Prostate gland (tissue), 2 donors: ENCODE results near the gene ZCCHC7. TPM values are rescaled to one million over a fixed set of nuclear protein-coding genes. Genes with fewer than 3 reads are reported as not detected.
"Not testable (repeated sequence)": the region's sequence is repeated elsewhere in the genome, so short reads cannot be mapped to it uniquely, and the experiment has no call there.

Experiments used
- DNase-seq: peaks from one replicate; pipeline ENCODE4 v3.0.0-alpha.2; 2019; ENCODE audit warnings: low spot score
- H3K27ac ChIP-seq, 2 donors: fragments of 200-600 bp; sonication (generic); 2 replicates each; pipeline ENCODE4 v1.5.1; 2017 to 2019
- H3K27me3 ChIP-seq: fragments of 200-600 bp; sonication (generic); replicated peaks from 2 replicates; pipeline ENCODE4 v1.5.1; 2019; ENCODE audit not compliant: insufficient read depth
- H3K36me3 ChIP-seq, 2 donors: fragments of 200-600 bp; sonication (generic); 1 replicate in 1 of 2; 2 replicates in 1 of 2; pipeline versions ENCODE4 v1.5.1 to v1.8.1; 2017 to 2019
- H3K4me1 ChIP-seq: fragments of 200-600 bp; sonication (generic); replicated peaks from 2 replicates; pipeline ENCODE4 v1.5.1; 2019
- H3K4me3 ChIP-seq, 2 donors: fragments of 200-600 bp; sonication (generic); 2 replicates each; pipeline ENCODE4 v1.5.1; 2017 to 2019
- H3K9me3 ChIP-seq: fragments of 200-600 bp; sonication (generic); 2 replicates; pipeline ENCODE4 v1.5.1; 2017
- POLR2A ChIP-seq: fragments of 450-650 bp; IDR thresholded peaks from one replicate; pipeline ENCODE4 v1.6.1; 2016; ENCODE audit warnings: antibody characterized with exemption, mild to moderate bottlenecking
- POLR2AphosphoS5 ChIP-seq: sonication (generic); formaldehyde crosslinking; IDR thresholded peaks from one replicate; pipeline ENCODE4 v1.6.1; 2017; ENCODE audit warnings: antibody characterized with exemption
- WGBS: methylation state at CpG from one replicate; pipeline ENCODE4 v1.1.5; 2018; 5-methylcytosine and 5-hydroxymethylcytosine counted together
- intact Hi-C: fragments of 100-400 bp; cut with DNase I; formaldehyde crosslinking; loops from one replicate; pipeline ENCODE4 v1.14.2; 2022
- total RNA-seq, 2 donors: library from RNA; depleted of rRNA; stranded (reverse); fragments of >200 nt; gene quantifications; one replicate each; pipeline ENCODE4 v1.1.0, GENCODE V29; 2016
- TF ChIP-seq, protein P1 (sequence below), 4 experiments: fragments of 200-600 bp in 2 of 4; fragments of 450-650 bp in 2 of 4; sonication (generic) in 2 of 4; IDR thresholded peaks; 1 replicate in 3 of 4; 2 replicates in 1 of 4; pipeline ENCODE4 v1.5.1; 2016 to 2019; ENCODE audit warnings: antibody characterized with exemption in 4 of 4, mild to moderate bottlenecking in 2 of 4, moderate library complexity in 2 of 4

The ZCCHC7 gene
- total RNA-seq, 2 donors from 2014 or later = 12.7 to 14.2 TPM

DNA sequence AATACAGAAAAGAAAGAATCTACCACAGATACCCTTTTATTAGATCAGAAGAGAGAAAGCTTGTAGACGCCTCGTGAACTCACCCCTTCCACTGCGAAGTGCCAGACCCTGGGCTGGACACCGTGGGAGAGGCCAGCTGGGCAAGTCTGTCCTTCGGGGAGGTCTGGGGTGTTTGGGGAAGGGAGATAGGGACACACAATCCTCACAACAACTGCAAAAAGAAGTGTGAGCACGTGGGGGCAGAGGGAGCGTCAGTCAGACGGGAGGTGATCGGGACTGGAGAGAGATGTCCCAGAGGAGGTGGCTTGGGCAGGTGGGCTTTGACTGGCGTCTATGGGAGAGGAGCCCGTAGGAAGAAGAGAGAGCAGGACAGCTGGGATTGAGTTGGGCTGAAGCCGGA is 274.9 kb downstream of the ZCCHC7 start:
- no peaks in the 10 kb centered on the region for H3K36me3 ChIP-seq
- no peaks in the 10 kb centered on the region for H3K27me3 ChIP-seq
- no peaks in the 10 kb centered on the region for H3K4me1 ChIP-seq
- intact Hi-C loops = no loop called here
- H3K9me3 ChIP-seq = no peaks in the 10 kb centered on the region
- DNase-seq = no peak
- TF ChIP-seq POLR2AphosphoS5 (no peak), POLR2A (no peak)
- TF ChIP-seq, protein P1, sequence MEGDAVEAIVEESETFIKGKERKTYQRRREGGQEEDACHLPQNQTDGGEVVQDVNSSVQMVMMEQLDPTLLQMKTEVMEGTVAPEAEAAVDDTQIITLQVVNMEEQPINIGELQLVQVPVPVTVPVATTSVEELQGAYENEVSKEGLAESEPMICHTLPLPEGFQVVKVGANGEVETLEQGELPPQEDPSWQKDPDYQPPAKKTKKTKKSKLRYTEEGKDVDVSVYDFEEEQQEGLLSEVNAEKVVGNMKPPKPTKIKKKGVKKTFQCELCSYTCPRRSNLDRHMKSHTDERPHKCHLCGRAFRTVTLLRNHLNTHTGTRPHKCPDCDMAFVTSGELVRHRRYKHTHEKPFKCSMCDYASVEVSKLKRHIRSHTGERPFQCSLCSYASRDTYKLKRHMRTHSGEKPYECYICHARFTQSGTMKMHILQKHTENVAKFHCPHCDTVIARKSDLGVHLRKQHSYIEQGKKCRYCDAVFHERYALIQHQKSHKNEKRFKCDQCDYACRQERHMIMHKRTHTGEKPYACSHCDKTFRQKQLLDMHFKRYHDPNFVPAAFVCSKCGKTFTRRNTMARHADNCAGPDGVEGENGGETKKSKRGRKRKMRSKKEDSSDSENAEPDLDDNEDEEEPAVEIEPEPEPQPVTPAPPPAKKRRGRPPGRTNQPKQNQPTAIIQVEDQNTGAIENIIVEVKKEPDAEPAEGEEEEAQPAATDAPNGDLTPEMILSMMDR (IDR thresholded peaks at IDR 0.05) = no peak
- no peak overlapping the region for H3K27ac ChIP-seq
- 79% methylated on average over 12 of the region's 12 CpGs for WGBS
- H3K4me3 ChIP-seq = no peak overlapping the region

DNA sequence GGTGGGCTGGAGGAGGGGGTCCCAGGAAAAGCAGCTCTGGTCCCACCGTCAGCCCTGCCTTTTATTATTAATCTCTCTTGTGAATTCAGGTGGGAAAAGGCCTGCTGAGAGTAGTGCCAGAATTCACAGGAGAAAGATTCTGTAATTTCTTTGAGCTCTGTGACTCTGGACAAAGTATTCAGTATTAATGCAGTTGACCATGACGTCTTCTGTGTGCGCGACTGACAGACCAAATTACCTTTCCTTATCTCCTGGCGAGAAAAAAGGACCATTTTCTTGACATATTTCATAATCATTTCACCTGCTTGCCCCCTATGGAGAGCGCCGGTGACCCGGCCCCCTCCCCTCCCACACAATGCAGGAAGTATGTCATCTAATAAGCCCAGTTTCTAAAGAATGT is 275.3 kb downstream of the ZCCHC7 start:
- H3K27me3 ChIP-seq = no peaks in the 10 kb centered on the region
- TF ChIP-seq POLR2A = no peak
- no peak for TF ChIP-seq POLR2AphosphoS5
- TF ChIP-seq, protein P1 (IDR thresholded peaks at IDR 0.05) = no peak
- intact Hi-C loops = no loop called here
- H3K27ac ChIP-seq = no peak overlapping the region
- H3K9me3 ChIP-seq = no peaks in the 10 kb centered on the region
- no peak for DNase-seq
- H3K4me3 ChIP-seq = no peak overlapping the region
- no peaks in the 10 kb centered on the region for H3K36me3 ChIP-seq
- H3K4me1 ChIP-seq = no peaks in the 10 kb centered on the region
- 84% methylated on average over 8 of the region's 8 CpGs for WGBS

DNA sequence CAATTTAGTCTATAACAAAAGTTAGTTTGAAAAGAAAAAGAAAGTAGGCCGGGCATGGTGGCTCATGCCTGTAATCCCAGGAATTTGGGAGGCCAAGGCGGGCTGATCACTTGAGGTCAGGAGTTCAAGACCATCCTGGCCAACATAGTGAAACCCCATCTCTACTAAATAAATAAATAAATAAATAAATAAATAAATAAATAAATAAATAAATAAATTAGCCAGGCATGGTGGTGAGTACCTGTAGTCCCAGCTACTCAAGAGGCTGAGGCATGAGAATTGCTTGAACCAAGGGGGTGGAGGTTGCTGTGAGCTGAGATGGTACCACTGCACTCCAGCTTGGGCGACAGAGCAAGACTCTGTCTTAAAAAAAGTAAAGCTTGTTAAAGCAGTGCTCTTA is 277.6 kb downstream of the ZCCHC7 start:
- intact Hi-C loops, H3K9me3 ChIP-seq, DNase-seq, H3K27me3 ChIP-seq, H3K4me1 ChIP-seq, H3K4me3 ChIP-seq, H3K27ac ChIP-seq, H3K36me3 ChIP-seq: not testable (repeated sequence)
- 100% methylated on average over 3 of the region's 3 CpGs for whole genome bisulfite sequencing

DNA sequence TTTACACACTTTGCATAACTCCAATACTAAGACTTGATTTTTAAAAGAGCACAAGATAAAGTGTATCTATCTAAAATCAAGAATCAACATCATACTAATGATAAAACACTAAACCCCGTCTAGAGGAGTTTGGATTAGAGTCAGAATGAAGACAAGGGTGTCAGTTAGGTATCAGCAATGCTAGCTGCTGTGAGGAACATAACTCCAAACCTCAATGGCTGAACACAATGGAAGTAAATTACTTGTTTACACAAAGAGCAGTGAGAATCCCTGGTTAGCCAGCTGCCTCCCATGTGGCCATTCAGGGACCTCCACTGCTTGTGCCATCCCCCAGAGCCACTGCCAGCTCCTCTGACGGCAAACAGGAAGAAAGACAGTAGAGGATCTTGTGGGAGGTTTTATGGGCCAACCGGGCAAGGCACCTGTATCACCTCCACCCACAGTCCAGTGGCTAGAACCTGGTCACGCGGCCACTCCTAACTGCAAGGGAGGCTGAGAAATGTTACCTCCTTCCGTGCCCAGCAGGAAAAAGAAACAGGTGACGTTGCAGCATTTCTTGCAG is 278.2 kb downstream of the ZCCHC7 start:
- Histone ChIP-seq H3K27ac (no peak overlapping the region), H3K27me3 (no peaks in the 10 kb centered on the region), H3K4me1 (no peaks in the 10 kb centered on the region), H3K4me3 (no peak overlapping the region), H3K9me3 (no peaks in the 10 kb centered on the region), H3K36me3 (no peaks in the 10 kb centered on the region)
- no peak for DNase-seq
- TF ChIP-seq, protein P1 (IDR thresholded peaks at IDR 0.05) = no peak
- TF ChIP-seq POLR2A = no peak
- no peak for TF ChIP-seq POLR2AphosphoS5
- 85% methylated on average over 7 of the region's 7 CpGs for WGBS
- intact Hi-C loops = no loop called here

DNA sequence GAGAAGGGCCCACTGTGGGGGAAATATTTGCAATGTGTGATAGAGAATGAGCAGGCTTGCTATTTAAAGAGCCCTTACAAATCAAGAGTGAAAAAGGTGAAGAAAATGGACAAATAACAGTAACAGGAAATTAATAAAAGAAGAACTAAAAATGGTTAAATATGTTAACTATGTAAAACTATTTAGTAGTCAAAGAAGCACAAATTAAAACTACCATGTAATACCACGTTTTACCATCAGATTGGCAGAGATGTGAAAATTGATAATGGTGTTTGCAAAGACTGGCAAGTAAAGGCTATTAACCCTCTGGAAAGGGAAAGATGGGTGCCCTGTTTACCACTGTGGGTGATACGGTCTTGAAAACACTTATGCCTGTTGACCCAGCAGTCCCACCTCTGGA is 279.0 kb downstream of the ZCCHC7 start:
- WGBS = 42% methylated on average over 2 of the region's 2 CpGs
- TF ChIP-seq, protein P1 (IDR thresholded peaks at IDR 0.05) = no peak
- TF ChIP-seq POLR2A (no peak), POLR2AphosphoS5 (no peak)
- intact Hi-C loops = no loop called here

More for the DNA sequence above, 279.0 kb downstream of the ZCCHC7 start:
- no peaks in the 10 kb centered on the region for H3K4me1 ChIP-seq
- no peaks in the 10 kb centered on the region for H3K36me3 ChIP-seq
- DNase-seq = no peak
- H3K27me3 ChIP-seq = no peaks in the 10 kb centered on the region
- no peak overlapping the region for H3K27ac ChIP-seq
- no peak overlapping the region for H3K4me3 ChIP-seq
- no peaks in the 10 kb centered on the region for H3K9me3 ChIP-seq
